Measurements from ENCODE around the gene AFM. TPM values are rescaled to one million over a fixed set of nuclear protein-coding genes. Genes with fewer than 3 reads are reported as not detected.

The AFM gene
- total RNA-seq, 5 donors from 2014 or later (not counting 1 experiment from before 2014, with no cell fraction given), result 0.18 TPM; not detected in 4

DNA sequence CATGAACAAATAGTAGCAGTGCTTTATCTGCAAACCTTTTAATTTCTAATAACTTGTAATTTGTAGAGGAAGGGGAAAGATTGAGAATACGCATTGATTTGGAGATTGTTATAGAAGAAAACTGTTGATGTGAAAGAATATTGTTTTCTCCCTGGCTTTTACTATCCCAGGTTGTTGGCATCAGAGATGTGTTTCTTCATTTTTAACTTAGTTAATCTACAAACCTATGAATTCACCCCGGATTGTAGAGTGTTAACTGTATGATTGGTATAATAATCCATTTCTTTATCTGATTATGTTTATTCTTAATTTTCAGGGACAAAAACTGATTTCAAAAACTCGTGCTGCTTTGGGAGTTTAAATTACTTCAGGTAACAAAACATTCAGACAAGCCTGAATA is 26.6 kb upstream of the AFM start:
- Mint-ChIP-seq H3K36me3 (no peaks in the 10 kb centered on the region), H3K9me3 (no peaks in the 10 kb centered on the region), H3K4me1 (no peaks in the 10 kb centered on the region), H3K27me3 (peaks cover 8 to 13% of the 10 kb centered on the region in 2 donors), H3K27ac (no peak overlapping the region), H3K4me3 (no peak overlapping the region)
- DNase-seq, result no peak
- ChIA-PET CTCF (no interaction called here), POLR2A (no interaction called here)
- no peak for ATAC-seq (replicated peaks in 1 of 4)
- Histone ChIP-seq H3K9me3 (no peaks in the 10 kb centered on the region), H3K36me3 (ENCODE audit: control insufficient read depth in 2 of 2, extremely low read depth in 1 of 2, insufficient read depth in 1 of 2, low read length in 1 of 2) (no peaks in the 10 kb centered on the region), H3K27ac (ENCODE audit: low read length) (no peak overlapping the region), H3K4me3 (ENCODE audit: control insufficient read depth in 1 of 2, extremely low read depth in 1 of 2, low read length in 1 of 2) (no peak overlapping the region), H3K4me1 (ENCODE audit: control insufficient read depth in 1 of 2, extremely low read depth in 1 of 2, insufficient read depth in 2 of 2, low read length in 2 of 2) (no peaks in the 10 kb centered on the region), H3K27me3 (replicated peaks in 1 of 2; ENCODE audit: control insufficient read depth in 2 of 2, extremely low read depth in 1 of 2, insufficient read depth in 2 of 2, low read length in 1 of 2) (no peaks in the 10 kb centered on the region)
- no CpG with 5 or more reads among the region's 3 CpGs for WGBS (ENCODE audit: insufficient coverage)

DNA sequence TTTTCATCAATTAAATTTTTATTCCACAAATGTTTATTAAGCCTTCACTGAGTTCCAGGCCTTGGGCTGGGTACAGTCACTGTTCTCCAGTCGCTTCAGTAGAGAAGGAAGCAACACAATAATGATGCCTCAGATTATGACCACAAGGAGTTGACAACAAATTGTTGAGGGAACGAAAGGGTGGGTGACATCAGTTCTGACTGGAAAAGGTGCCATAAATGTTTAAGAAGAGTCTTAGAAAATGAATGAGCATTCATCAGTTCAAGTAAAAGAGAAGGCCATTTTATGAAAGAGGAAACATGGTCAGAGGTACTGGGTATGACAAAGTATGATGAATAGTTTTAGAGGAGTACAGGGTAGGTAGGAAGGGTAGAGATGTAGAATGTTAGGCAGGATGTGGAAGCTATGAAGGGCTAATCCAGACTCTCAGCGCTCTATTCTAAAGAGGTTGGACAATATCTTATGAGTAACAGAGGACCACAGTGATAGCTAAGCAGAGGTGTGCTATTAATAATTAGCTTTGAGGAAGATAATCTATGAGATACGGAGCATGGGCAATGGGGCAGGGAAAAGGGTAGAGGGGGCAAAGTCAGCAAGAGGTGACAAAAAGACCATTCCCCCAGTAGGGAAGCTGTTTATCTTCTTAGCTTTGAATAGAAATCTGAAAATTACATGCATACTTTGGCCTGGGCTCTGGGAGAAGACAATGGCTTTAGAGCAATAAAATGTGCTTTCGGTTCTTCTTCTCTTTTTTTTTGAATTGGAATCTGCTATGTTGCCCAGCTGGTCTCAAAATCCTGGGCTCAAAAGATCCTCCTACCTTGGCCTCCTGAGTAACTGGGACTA is 25.1 kb upstream of the AFM start:
- Histone ChIP-seq H3K27me3 (replicated peaks in 1 of 2; ENCODE audit: control insufficient read depth in 2 of 2, extremely low read depth in 1 of 2, insufficient read depth in 2 of 2, low read length in 1 of 2) (no peaks in the 10 kb centered on the region), H3K4me1 (ENCODE audit: control insufficient read depth in 1 of 2, extremely low read depth in 1 of 2, insufficient read depth in 2 of 2, low read length in 2 of 2) (no peaks in the 10 kb centered on the region), H3K4me3 (ENCODE audit: control insufficient read depth in 1 of 2, extremely low read depth in 1 of 2, low read length in 1 of 2) (no peak overlapping the region), H3K9me3 (no peaks in the 10 kb centered on the region), H3K36me3 (ENCODE audit: control insufficient read depth in 2 of 2, extremely low read depth in 1 of 2, insufficient read depth in 1 of 2, low read length in 1 of 2) (no peaks in the 10 kb centered on the region), H3K27ac (ENCODE audit: low read length) (no peak overlapping the region)
- WGBS (ENCODE audit: insufficient coverage), result 89% methylated on average over 5 of the region's 5 CpGs
- no peaks in the 10 kb centered on the region for H3K4me1 Mint-ChIP-seq
- peaks cover 9 to 13% of the 10 kb centered on the region in 2 donors for H3K27me3 Mint-ChIP-seq
- H3K9me3 Mint-ChIP-seq, result no peaks in the 10 kb centered on the region
- CTCF ChIA-PET, result interaction anchor here (0.7 to 1.6 kb wide), 2 partner anchors 10 to 24 kb away, joined by 3 to 6 read pairs; no protein-coding TSS in a partner anchor
- no peaks in the 10 kb centered on the region for H3K36me3 Mint-ChIP-seq
- H3K27ac Mint-ChIP-seq, result no peak overlapping the region
- DNase-seq, result no peak
- POLR2A ChIA-PET, result no interaction called here
- no peak for ATAC-seq (replicated peaks in 1 of 4)
- no peak overlapping the region for H3K4me3 Mint-ChIP-seq

DNA sequence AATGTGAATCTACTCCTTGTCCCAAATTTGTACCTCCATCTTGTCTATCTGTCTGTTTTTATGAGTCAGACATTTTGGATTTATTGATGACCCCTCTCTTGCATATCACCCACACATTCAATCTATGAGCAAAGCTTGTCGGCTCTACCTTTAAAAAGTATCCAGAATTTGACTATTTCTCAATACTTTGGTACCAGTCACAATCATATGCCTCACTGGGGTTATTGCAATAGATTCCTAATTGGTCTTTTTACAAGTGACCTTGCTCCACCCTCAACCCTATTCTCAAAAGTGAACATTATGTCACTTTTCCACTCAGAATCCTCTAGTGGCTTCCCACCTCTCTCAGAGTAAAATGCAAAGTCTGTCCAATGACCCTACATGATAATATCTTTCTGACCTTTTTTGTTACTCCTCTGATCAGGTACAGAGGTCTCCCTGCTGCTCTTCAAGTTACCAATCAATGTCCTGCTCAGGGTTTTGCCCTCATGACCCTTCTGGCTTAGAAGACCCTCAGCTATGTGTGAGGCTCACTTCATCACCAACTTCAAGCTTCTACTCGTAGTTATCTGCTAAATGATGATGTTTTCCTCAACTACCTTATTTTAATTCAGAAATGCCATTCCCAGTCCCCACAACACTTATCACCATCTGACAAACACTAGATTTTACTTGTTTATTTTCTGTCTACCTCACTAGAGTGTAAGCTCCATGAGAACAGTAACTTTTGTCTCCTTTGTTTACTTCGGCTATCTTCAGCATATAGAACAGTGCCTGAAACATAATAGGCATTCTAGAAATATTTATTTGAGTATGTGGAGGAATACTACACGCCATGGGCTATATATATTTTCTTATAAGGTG is 23.1 kb upstream of the AFM start:
- CTCF ChIA-PET, result no interaction called here
- no peaks in the 10 kb centered on the region for H3K36me3 ChIP-seq (ENCODE audit: control insufficient read depth in 2 of 2, extremely low read depth in 1 of 2, insufficient read depth in 1 of 2, low read length in 1 of 2)
- no peaks in the 10 kb centered on the region for H3K27me3 ChIP-seq (replicated peaks in 1 of 2; ENCODE audit: control insufficient read depth in 2 of 2, extremely low read depth in 1 of 2, insufficient read depth in 2 of 2, low read length in 1 of 2)
- no peaks in the 10 kb centered on the region for H3K4me1 ChIP-seq (ENCODE audit: control insufficient read depth in 1 of 2, extremely low read depth in 1 of 2, insufficient read depth in 2 of 2, low read length in 2 of 2)
- Mint-ChIP-seq H3K36me3 (no peaks in the 10 kb centered on the region), H3K27ac (no peak overlapping the region), H3K9me3 (no peaks in the 10 kb centered on the region), H3K4me3 (no peak overlapping the region), H3K4me1 (no peaks in the 10 kb centered on the region), H3K27me3 (peaks cover 9 to 13% of the 10 kb centered on the region in 2 donors)
- POLR2A ChIA-PET, result no interaction called here
- H3K4me3 ChIP-seq (ENCODE audit: control insufficient read depth in 1 of 2, extremely low read depth in 1 of 2, low read length in 1 of 2), result no peak overlapping the region
- DNase-seq (no peak), ATAC-seq (replicated peaks in 1 of 4) (no peak)
- H3K27ac ChIP-seq (ENCODE audit: low read length), result no peak overlapping the region
- 70% methylated on average over 2 of the region's 4 CpGs for WGBS (ENCODE audit: insufficient coverage)
- no peaks in the 10 kb centered on the region for H3K9me3 ChIP-seq

DNA sequence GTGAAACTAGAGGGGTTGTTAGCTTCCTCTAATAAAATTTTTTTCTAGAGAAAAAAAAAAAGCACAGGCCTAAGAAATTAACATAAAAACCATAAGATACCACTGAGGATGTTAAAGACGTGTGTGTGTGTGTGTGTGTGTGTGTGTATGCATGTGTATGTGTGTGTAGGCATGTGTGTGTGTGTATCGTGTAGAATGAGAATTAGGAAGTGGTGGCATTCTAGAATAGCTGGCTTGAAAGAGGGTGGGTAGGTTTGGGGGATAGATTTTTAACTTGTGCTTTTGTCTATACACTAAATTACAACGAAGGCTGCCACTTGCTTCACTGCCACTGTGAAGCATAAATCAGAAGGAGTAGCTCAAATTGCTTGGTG is 22.5 kb upstream of the AFM start:
- H3K27me3 ChIP-seq (replicated peaks in 1 of 2; ENCODE audit: control insufficient read depth in 2 of 2, extremely low read depth in 1 of 2, insufficient read depth in 2 of 2, low read length in 1 of 2), result no peaks in the 10 kb centered on the region
- H3K4me3 Mint-ChIP-seq, result no peak overlapping the region
- H3K9me3 ChIP-seq, result no peaks in the 10 kb centered on the region
- H3K9me3 Mint-ChIP-seq, result no peaks in the 10 kb centered on the region
- no peak overlapping the region for H3K4me3 ChIP-seq (ENCODE audit: control insufficient read depth in 1 of 2, extremely low read depth in 1 of 2, low read length in 1 of 2)
- no peak for DNase-seq
- H3K27me3 Mint-ChIP-seq, result peaks cover 9 to 13% of the 10 kb centered on the region in 2 donors
- POLR2A ChIA-PET, result no interaction called here
- no peak overlapping the region for H3K27ac ChIP-seq (ENCODE audit: low read length)
- CTCF ChIA-PET, result no interaction called here
- ATAC-seq (replicated peaks in 1 of 4), result no peak
- no CpG with 5 or more reads among the region's 3 CpGs for WGBS (ENCODE audit: insufficient coverage)
- no peaks in the 10 kb centered on the region for H3K4me1 Mint-ChIP-seq
- H3K27ac Mint-ChIP-seq, result no peak overlapping the region
- H3K36me3 Mint-ChIP-seq, result no peaks in the 10 kb centered on the region
- no peaks in the 10 kb centered on the region for H3K4me1 ChIP-seq (ENCODE audit: control insufficient read depth in 1 of 2, extremely low read depth in 1 of 2, insufficient read depth in 2 of 2, low read length in 2 of 2)
- H3K36me3 ChIP-seq (ENCODE audit: control insufficient read depth in 2 of 2, extremely low read depth in 1 of 2, insufficient read depth in 1 of 2, low read length in 1 of 2), result no peaks in the 10 kb centered on the region

DNA sequence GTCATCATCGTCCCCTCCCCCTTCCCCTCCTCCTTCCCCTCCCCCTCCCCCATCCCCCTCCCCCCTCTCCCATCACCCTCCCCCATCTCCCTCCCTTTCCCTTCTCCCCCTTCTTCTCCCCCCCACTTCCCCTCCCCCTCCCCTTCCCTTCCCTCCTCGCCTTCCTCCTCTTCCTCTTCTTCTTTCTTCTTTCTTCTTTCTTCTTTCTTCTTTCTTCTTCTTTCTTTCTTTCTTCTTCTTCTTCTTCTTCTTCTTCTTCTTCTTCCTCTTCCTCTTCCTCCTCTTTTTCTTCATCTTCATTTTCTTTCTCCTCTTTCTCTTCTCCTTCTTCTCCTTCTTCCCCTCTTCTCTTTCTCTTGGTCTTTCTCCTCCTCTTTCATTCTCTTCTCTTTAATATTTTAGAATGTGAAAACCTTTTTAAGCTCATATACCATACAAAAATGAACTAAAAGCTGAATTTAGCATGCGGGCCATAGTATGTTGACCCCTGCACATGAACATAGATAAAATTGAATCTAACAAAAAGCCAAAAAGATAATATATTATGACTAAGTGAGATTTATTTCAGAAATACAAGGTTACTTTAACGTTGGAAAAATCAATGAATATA is 20.5 kb upstream of the AFM start:
- Mint-ChIP-seq H3K27me3 (peaks cover 8 to 13% of the 10 kb centered on the region in 2 donors), H3K9me3 (no peaks in the 10 kb centered on the region), H3K4me3 (no peak overlapping the region), H3K27ac (no peak overlapping the region), H3K36me3 (no peaks in the 10 kb centered on the region), H3K4me1 (no peaks in the 10 kb centered on the region)
- H3K36me3 ChIP-seq (ENCODE audit: control insufficient read depth in 2 of 2, extremely low read depth in 1 of 2, insufficient read depth in 1 of 2, low read length in 1 of 2), result no peaks in the 10 kb centered on the region
- no peak overlapping the region for H3K27ac ChIP-seq (ENCODE audit: low read length)
- ChIA-PET POLR2A (interaction anchor here in 1 of 2 donors (0.6 kb wide), 1 partner anchor 463 kb away, joined by 4 read pairs; no protein-coding TSS in a partner anchor), CTCF (interaction anchor here in 1 of 2 donors (0.7 kb wide), 1 partner anchor 28 kb away, joined by 5 read pairs; no protein-coding TSS in a partner anchor)
- H3K9me3 ChIP-seq, result no peaks in the 10 kb centered on the region
- ATAC-seq (replicated peaks in 1 of 4) (no peak), DNase-seq (no peak)
- H3K27me3 ChIP-seq (replicated peaks in 1 of 2; ENCODE audit: control insufficient read depth in 2 of 2, extremely low read depth in 1 of 2, insufficient read depth in 2 of 2, low read length in 1 of 2), result no peaks in the 10 kb centered on the region
- 80% methylated on average over 1 of the region's 4 CpGs for WGBS (ENCODE audit: insufficient coverage)
- no peaks in the 10 kb centered on the region for H3K4me1 ChIP-seq (ENCODE audit: control insufficient read depth in 1 of 2, extremely low read depth in 1 of 2, insufficient read depth in 2 of 2, low read length in 2 of 2)
- H3K4me3 ChIP-seq (ENCODE audit: control insufficient read depth in 1 of 2, extremely low read depth in 1 of 2, low read length in 1 of 2), result no peak overlapping the region

DNA sequence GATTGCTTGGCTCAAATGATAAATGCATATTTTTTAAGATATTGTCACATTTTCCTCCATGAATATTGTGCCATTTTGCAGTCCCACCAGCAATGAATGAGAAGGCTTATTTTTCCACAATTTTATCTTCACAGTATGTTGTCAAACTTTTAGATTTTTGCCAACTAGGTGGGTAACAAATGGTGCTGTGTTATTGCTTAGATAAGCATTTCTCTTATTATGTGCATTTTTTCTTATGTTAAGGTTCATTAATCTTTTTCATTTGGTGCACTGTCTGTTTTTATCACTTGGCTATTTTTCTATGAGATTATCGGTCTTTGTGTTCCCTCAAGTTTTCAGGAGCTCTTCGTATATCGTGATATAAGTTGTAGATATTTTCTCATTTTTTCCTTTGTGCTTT is 13.4 kb upstream of the AFM start:
- no peak for DNase-seq
- no peak overlapping the region for H3K4me3 ChIP-seq (ENCODE audit: control insufficient read depth in 1 of 2, extremely low read depth in 1 of 2, low read length in 1 of 2)
- no peak overlapping the region for H3K4me3 Mint-ChIP-seq
- no peak overlapping the region for H3K27ac ChIP-seq (ENCODE audit: low read length)
- H3K27me3 ChIP-seq (replicated peaks in 1 of 2; ENCODE audit: control insufficient read depth in 2 of 2, extremely low read depth in 1 of 2, insufficient read depth in 2 of 2, low read length in 1 of 2), result no peaks in the 10 kb centered on the region
- H3K27ac Mint-ChIP-seq, result no peak overlapping the region
- WGBS (ENCODE audit: insufficient coverage), result no CpG with 5 or more reads among the region's 3 CpGs
- H3K36me3 ChIP-seq (ENCODE audit: control insufficient read depth in 2 of 2, extremely low read depth in 1 of 2, insufficient read depth in 1 of 2, low read length in 1 of 2), result no peaks in the 10 kb centered on the region
- H3K9me3 ChIP-seq, result no peaks in the 10 kb centered on the region
- ChIA-PET CTCF (no interaction called here), POLR2A (no interaction called here)
- no peaks in the 10 kb centered on the region for H3K4me1 Mint-ChIP-seq
- peaks cover 1 to 14% of the 10 kb centered on the region in 2 donors for H3K27me3 Mint-ChIP-seq
- H3K9me3 Mint-ChIP-seq, result peaks cover 0 to 5% (median 5%) of the 10 kb centered on the region in 3 donors
- H3K4me1 ChIP-seq (ENCODE audit: control insufficient read depth in 1 of 2, extremely low read depth in 1 of 2, insufficient read depth in 2 of 2, low read length in 2 of 2), result no peaks in the 10 kb centered on the region
- ATAC-seq (replicated peaks in 1 of 4), result no peak
- H3K36me3 Mint-ChIP-seq, result no peaks in the 10 kb centered on the region
